Neural cell (in vitro differentiated cells): Measurements from ENCODE around the gene GRM3. TPM values are rescaled to one million over a fixed set of nuclear protein-coding genes. Genes with fewer than 3 reads are reported as not detected.

Experiments
- H2AFZ ChIP-seq: fragments of 200-600, 300-800 bp; sonication (generic), shearing (Covaris generic); 2 replicates; pipeline ENCODE4 v1.6.0; 2014; ENCODE audit warnings: low read depth, mild to moderate bottlenecking, antibody characterized with exemption, low read length, moderate library complexity
- H3F3A ChIP-seq: fragments of 200-600 bp; shearing (Covaris generic); 2 replicates; pipeline ENCODE4 v1.6.1; 2016; ENCODE audit warnings: mild to moderate bottlenecking, moderate library complexity, mixed read lengths, antibody characterized with exemption, low read length; ENCODE audit not compliant: insufficient read depth, poor library complexity, severe bottlenecking
- H3K27ac ChIP-seq: fragments of 200-600, 300-800 bp; sonication (generic), shearing (Covaris generic); 2 replicates; pipeline ENCODE4 v1.5.1; 2014; ENCODE audit warnings: mild to moderate bottlenecking, low read length, moderate library complexity
- H3K27me3 ChIP-seq: fragments of 300-800, 200-600 bp; sonication (generic), shearing (Covaris generic); 2 replicates; pipeline ENCODE4 v1.6.0; 2014; ENCODE audit warnings: mild to moderate bottlenecking, low read depth, low read length, moderate library complexity; ENCODE audit not compliant: insufficient read depth
- H3K36me3 ChIP-seq: fragments of 300-800, 200-600 bp; sonication (generic), shearing (Covaris generic); 2 replicates; pipeline ENCODE4 v1.5.1; 2014; ENCODE audit warnings: mild to moderate bottlenecking, antibody characterized with exemption, low read length, moderate library complexity; ENCODE audit not compliant: insufficient read depth
- H3K4me2 ChIP-seq: fragments of 300-800, 200-600 bp; sonication (generic), shearing (Covaris generic); 2 replicates; pipeline ENCODE4 v1.6.0; 2014; ENCODE audit warnings: mild to moderate bottlenecking, low read length
- H3K4me3 ChIP-seq: fragments of 300-800, 200-600 bp; sonication (generic), shearing (Covaris generic); 2 replicates; pipeline ENCODE4 v1.5.1; 2014; ENCODE audit warnings: mild to moderate bottlenecking, low read length, moderate library complexity
- H3K79me2 ChIP-seq: fragments of 200-600 bp; shearing (Covaris generic); replicated peaks from 2 replicates; pipeline ENCODE4 v1.6.0; 2014; ENCODE audit warnings: mild to moderate bottlenecking, low read length, moderate library complexity; ENCODE audit not compliant: insufficient read depth
- H3K9ac ChIP-seq: fragments of 300-800, 200-600 bp; sonication (generic), shearing (Covaris generic); 2 replicates; pipeline ENCODE4 v1.6.1; 2016; ENCODE audit warnings: mild to moderate bottlenecking, low read length, mixed read lengths
- H3K9me2 ChIP-seq: fragments of 200-600 bp; shearing (Covaris generic); 2 replicates; pipeline ENCODE4 v1.6.1; 2016; ENCODE audit warnings: mild to moderate bottlenecking, low read length, mixed read lengths; ENCODE audit not compliant: insufficient read depth
- H3K9me3 ChIP-seq: fragments of 200-600, 300-800 bp; sonication (generic), shearing (Covaris generic); 2 replicates; pipeline ENCODE4 v1.6.1; 2016; ENCODE audit warnings: mild to moderate bottlenecking, mixed run types, low read length, moderate library complexity, mixed read lengths
- H4K20me1 ChIP-seq: fragments of 200-600 bp; shearing (Covaris generic); 2 replicates; pipeline ENCODE4 v1.6.1; 2016; ENCODE audit warnings: mild to moderate bottlenecking, mixed run types; ENCODE audit not compliant: insufficient read depth
- EP300 ChIP-seq: fragments of 450-650 bp; conservative IDR thresholded peaks from 2 replicates; pipeline ENCODE4 v1.6.1; 2014; ENCODE audit warnings: antibody characterized with exemption, mild to moderate bottlenecking, moderate library complexity; ENCODE audit not compliant: poor library complexity, severe bottlenecking
- EZH2 ChIP-seq: fragments of 200-600, 300-800 bp; shearing (Covaris generic), sonication (generic); IDR thresholded peaks from 2 replicates; pipeline ENCODE4 v1.6.1; 2014; ENCODE audit warnings: antibody characterized with exemption, low read length, borderline replicate concordance, mild to moderate bottlenecking; ENCODE audit not compliant: insufficient read depth, poor library complexity, severe bottlenecking
- MXI1 ChIP-seq: fragments of 450-650 bp; conservative IDR thresholded peaks from 2 replicates; pipeline ENCODE4 v1.6.1; 2014; ENCODE audit warnings: antibody characterized with exemption, mild to moderate bottlenecking; ENCODE audit not compliant: poor library complexity, severe bottlenecking
- POLR2AphosphoS5 ChIP-seq: IDR thresholded peaks from 2 replicates; pipeline ENCODE4 v1.6.1; 2012
- RAD21 ChIP-seq: fragments of 450-650 bp; conservative IDR thresholded peaks from 2 replicates; pipeline ENCODE4 v1.6.1; 2014; ENCODE audit warnings: antibody characterized with exemption, mild to moderate bottlenecking, moderate library complexity
- SMC3 ChIP-seq: fragments of 450-650 bp; conservative IDR thresholded peaks from 2 replicates; pipeline ENCODE4 v1.6.1; 2014; ENCODE audit warnings: antibody characterized with exemption, mild to moderate bottlenecking, moderate library complexity; ENCODE audit not compliant: poor library complexity
- TAF1 ChIP-seq: IDR thresholded peaks from 2 replicates; pipeline ENCODE4 v1.6.1; 2012; ENCODE audit warnings: low read depth
- polyA plus RNA-seq: library from polyadenylated mRNA; depleted of rRNA; stranded (reverse); fragments of >200 nt; gene quantifications from 2 replicates; pipeline ENCODE4 v1.2.3, GENCODE V29; 2014
- TF ChIP-seq, protein P1 (sequence below): fragments of 450-650 bp; IDR thresholded peaks from 2 replicates; pipeline ENCODE4 v1.5.1; 2014; ENCODE audit warnings: antibody characterized with exemption, mild to moderate bottlenecking, moderate library complexity; ENCODE audit not compliant: poor library complexity, severe bottlenecking
- TF ChIP-seq, protein P2 (sequence below): IDR thresholded peaks from 2 replicates; pipeline ENCODE4 v1.6.1; 2012; ENCODE audit warnings: borderline replicate concordance

The GRM3 gene
- polyA plus RNA-seq, 1 donor from 2014 or later, result 15.9 TPM

DNA sequence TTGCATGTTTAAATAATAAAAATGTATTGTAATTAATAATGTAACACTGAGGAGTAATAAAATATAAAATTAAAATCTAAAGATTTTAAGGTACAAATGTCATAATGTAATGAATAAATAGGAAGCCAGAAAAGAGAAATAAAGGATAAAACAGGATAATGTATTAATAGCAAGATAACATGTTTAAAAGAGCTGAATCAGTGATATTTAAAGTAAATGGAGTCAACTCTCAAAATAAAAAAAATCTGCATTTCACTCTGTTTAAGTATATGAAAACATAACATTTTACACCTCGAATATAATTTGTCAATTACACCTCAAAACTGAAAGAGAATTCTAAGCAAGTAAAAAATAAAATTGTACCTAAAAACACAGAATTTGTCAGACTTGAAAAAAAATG is 44.1 kb downstream of the GRM3 start:
- H3F3A ChIP-seq, result no peaks in the 10 kb centered on the region
- H3K36me3 ChIP-seq, result no peaks in the 10 kb centered on the region
- H3K27ac ChIP-seq, result no peak overlapping the region
- no peak overlapping the region for H3K9ac ChIP-seq
- H2AFZ ChIP-seq, result no peak overlapping the region
- H3K27me3 ChIP-seq, result no peaks in the 10 kb centered on the region
- no peaks in the 10 kb centered on the region for H3K79me2 ChIP-seq
- no peak overlapping the region for H3K4me3 ChIP-seq
- no peaks in the 10 kb centered on the region for H3K9me2 ChIP-seq
- no peak for TF ChIP-seq TAF1
- TF ChIP-seq, protein P1, sequence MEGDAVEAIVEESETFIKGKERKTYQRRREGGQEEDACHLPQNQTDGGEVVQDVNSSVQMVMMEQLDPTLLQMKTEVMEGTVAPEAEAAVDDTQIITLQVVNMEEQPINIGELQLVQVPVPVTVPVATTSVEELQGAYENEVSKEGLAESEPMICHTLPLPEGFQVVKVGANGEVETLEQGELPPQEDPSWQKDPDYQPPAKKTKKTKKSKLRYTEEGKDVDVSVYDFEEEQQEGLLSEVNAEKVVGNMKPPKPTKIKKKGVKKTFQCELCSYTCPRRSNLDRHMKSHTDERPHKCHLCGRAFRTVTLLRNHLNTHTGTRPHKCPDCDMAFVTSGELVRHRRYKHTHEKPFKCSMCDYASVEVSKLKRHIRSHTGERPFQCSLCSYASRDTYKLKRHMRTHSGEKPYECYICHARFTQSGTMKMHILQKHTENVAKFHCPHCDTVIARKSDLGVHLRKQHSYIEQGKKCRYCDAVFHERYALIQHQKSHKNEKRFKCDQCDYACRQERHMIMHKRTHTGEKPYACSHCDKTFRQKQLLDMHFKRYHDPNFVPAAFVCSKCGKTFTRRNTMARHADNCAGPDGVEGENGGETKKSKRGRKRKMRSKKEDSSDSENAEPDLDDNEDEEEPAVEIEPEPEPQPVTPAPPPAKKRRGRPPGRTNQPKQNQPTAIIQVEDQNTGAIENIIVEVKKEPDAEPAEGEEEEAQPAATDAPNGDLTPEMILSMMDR, result no peak
- no peaks in the 10 kb centered on the region for H4K20me1 ChIP-seq
- no peaks in the 10 kb centered on the region for H3K9me3 ChIP-seq
- no peak overlapping the region for H3K4me2 ChIP-seq

DNA sequence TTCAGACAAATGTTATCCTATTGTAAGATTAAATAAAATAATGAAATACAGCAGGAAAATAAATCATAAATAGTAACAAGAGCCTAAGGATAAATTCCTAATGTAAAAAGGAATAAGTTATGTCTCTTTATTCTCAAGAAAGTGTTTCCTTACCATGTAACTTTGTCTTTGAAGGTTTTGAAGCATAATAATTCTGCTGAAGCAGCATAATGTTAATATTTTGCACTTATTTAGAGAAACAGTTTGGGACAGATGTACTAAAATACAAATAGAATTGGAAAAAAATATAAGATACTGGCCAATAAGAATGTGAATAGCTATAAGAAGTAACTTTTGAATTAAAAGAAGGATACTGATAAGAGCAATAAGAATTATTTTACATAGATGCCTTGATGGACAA is 45.7 kb downstream of the GRM3 start:
- no peaks in the 10 kb centered on the region for H4K20me1 ChIP-seq
- no peaks in the 10 kb centered on the region for H3K9me3 ChIP-seq
- no peak overlapping the region for H3K4me3 ChIP-seq
- no peak overlapping the region for H3K27ac ChIP-seq
- TF ChIP-seq MXI1 (no peak), RAD21 (no peak), EP300 (no peak), TAF1 (no peak), POLR2AphosphoS5 (no peak), EZH2 (no peak), SMC3 (no peak)
- TF ChIP-seq, protein P1, result no peak
- TF ChIP-seq, protein P2, sequence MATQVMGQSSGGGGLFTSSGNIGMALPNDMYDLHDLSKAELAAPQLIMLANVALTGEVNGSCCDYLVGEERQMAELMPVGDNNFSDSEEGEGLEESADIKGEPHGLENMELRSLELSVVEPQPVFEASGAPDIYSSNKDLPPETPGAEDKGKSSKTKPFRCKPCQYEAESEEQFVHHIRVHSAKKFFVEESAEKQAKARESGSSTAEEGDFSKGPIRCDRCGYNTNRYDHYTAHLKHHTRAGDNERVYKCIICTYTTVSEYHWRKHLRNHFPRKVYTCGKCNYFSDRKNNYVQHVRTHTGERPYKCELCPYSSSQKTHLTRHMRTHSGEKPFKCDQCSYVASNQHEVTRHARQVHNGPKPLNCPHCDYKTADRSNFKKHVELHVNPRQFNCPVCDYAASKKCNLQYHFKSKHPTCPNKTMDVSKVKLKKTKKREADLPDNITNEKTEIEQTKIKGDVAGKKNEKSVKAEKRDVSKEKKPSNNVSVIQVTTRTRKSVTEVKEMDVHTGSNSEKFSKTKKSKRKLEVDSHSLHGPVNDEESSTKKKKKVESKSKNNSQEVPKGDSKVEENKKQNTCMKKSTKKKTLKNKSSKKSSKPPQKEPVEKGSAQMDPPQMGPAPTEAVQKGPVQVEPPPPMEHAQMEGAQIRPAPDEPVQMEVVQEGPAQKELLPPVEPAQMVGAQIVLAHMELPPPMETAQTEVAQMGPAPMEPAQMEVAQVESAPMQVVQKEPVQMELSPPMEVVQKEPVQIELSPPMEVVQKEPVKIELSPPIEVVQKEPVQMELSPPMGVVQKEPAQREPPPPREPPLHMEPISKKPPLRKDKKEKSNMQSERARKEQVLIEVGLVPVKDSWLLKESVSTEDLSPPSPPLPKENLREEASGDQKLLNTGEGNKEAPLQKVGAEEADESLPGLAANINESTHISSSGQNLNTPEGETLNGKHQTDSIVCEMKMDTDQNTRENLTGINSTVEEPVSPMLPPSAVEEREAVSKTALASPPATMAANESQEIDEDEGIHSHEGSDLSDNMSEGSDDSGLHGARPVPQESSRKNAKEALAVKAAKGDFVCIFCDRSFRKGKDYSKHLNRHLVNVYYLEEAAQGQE, result no peak
- no peak overlapping the region for H2AFZ ChIP-seq
- H3K79me2 ChIP-seq, result no peaks in the 10 kb centered on the region
- H3K4me2 ChIP-seq, result no peak overlapping the region
- no peaks in the 10 kb centered on the region for H3K36me3 ChIP-seq
- H3K27me3 ChIP-seq, result no peaks in the 10 kb centered on the region
- no peaks in the 10 kb centered on the region for H3F3A ChIP-seq
- H3K9me2 ChIP-seq, result no peaks in the 10 kb centered on the region
- no peak overlapping the region for H3K9ac ChIP-seq
